ENCODE results near the gene AFF3.

Gene AFF3

GRCh38 chr2:99571533-99571932 is 570.9 kb downstream of the AFF3 start:
- Histone ChIP-seq H3K4me1 (ENCODE audit: control insufficient read depth, insufficient read depth, low read length) (peaks cover 25% of the 10 kb centered on the region), H3K4me3 (ENCODE audit: insufficient read depth, low read depth, low read length) (no peak overlapping the region), H3K27me3 (ENCODE audit: control insufficient read depth, insufficient read depth, low read length, poor library complexity, severe bottlenecking) (no peaks in the 10 kb centered on the region), H3K9me3 (ENCODE audit: control insufficient read depth, low read length) (no peaks in the 10 kb centered on the region), H3K36me3 (ENCODE audit: control insufficient read depth, insufficient read depth, low read length) (no peaks in the 10 kb centered on the region), H3K27ac (ENCODE audit: insufficient read depth, low read depth, low read length, poor library complexity, severe bottlenecking) (no peak overlapping the region)
- WGBS, 2 experiments, result 82 to 93% methylated on average over 4 of the region's 4 CpGs

GRCh38 chr2:99571021-99571420 is 571.4 kb downstream of the AFF3 start:
- Histone ChIP-seq H3K4me1 (ENCODE audit: control insufficient read depth, insufficient read depth, low read length) (peaks cover 26% of the 10 kb centered on the region), H3K36me3 (ENCODE audit: control insufficient read depth, insufficient read depth, low read length) (no peaks in the 10 kb centered on the region), H3K9me3 (ENCODE audit: control insufficient read depth, low read length) (no peaks in the 10 kb centered on the region), H3K27me3 (ENCODE audit: control insufficient read depth, insufficient read depth, low read length, poor library complexity, severe bottlenecking) (no peaks in the 10 kb centered on the region), H3K27ac (ENCODE audit: insufficient read depth, low read depth, low read length, poor library complexity, severe bottlenecking) (no peak overlapping the region), H3K4me3 (ENCODE audit: insufficient read depth, low read depth, low read length) (no peak overlapping the region)
- 91 to 93% methylated on average over 4 of the region's 4 CpGs for WGBS, 2 experiments

GRCh38 chr2:99569386-99569785 is 573.0 kb downstream of the AFF3 start:
- Histone ChIP-seq H3K9me3 (ENCODE audit: control insufficient read depth, low read length) (no peaks in the 10 kb centered on the region), H3K36me3 (ENCODE audit: control insufficient read depth, insufficient read depth, low read length) (no peaks in the 10 kb centered on the region), H3K4me1 (ENCODE audit: control insufficient read depth, insufficient read depth, low read length) (peaks cover 40% of the 10 kb centered on the region), H3K27me3 (ENCODE audit: control insufficient read depth, insufficient read depth, low read length, poor library complexity, severe bottlenecking) (no peaks in the 10 kb centered on the region), H3K27ac (ENCODE audit: insufficient read depth, low read depth, low read length, poor library complexity, severe bottlenecking) (no peak overlapping the region), H3K4me3 (ENCODE audit: insufficient read depth, low read depth, low read length) (no peak overlapping the region)
- 97 to 98% methylated on average over 5 of the region's 5 CpGs for WGBS, 2 experiments

- 65 to 66% methylated on average over 7 of the region's 7 CpGs for WGBS, 2 experiments
- H3K9me3 ChIP-seq (ENCODE audit: control insufficient read depth, low read length), result no peaks in the 10 kb centered on the region
- H3K36me3 ChIP-seq (ENCODE audit: control insufficient read depth, insufficient read depth, low read length), result no peaks in the 10 kb centered on the region
- H3K27me3 ChIP-seq (ENCODE audit: control insufficient read depth, insufficient read depth, low read length, poor library complexity, severe bottlenecking), result no peaks in the 10 kb centered on the region
- H3K27ac ChIP-seq (ENCODE audit: insufficient read depth, low read depth, low read length, poor library complexity, severe bottlenecking), result no peak overlapping the region
- H3K4me3 ChIP-seq (ENCODE audit: insufficient read depth, low read depth, low read length), result no peak overlapping the region
- peaks cover 20% of the 10 kb centered on the region for H3K4me1 ChIP-seq (ENCODE audit: control insufficient read depth, insufficient read depth, low read length)
Measured at GRCh38 chr2:99565227-99565626, 577.2 kb downstream of the AFF3 start.

DNA sequence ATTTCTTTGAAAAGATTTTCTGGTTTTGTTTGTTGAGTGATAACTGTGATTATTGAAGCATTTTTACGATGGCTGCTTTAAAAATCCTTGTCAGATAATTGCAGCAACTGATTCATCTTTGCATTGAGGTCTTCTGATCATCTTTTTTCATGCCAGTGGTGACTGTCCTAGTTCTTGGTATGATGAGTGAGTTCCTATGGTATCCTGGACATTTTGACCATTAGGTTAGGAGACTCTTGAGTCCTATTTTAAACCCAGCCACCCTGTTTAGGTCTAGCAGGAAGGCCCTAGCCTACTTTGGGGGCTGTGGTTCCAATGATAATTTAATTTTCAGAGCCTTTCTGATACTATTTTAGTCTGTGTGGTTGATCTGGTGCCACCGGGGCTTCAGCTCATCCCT is 579.9 kb downstream of the AFF3 start:
- Histone ChIP-seq H3K4me3 (ENCODE audit: insufficient read depth, low read depth, low read length) (no peak overlapping the region), H3K27me3 (ENCODE audit: control insufficient read depth, insufficient read depth, low read length, poor library complexity, severe bottlenecking) (no peaks in the 10 kb centered on the region), H3K9me3 (ENCODE audit: control insufficient read depth, low read length) (no peaks in the 10 kb centered on the region), H3K4me1 (ENCODE audit: control insufficient read depth, insufficient read depth, low read length) (peaks cover 20% of the 10 kb centered on the region), H3K36me3 (ENCODE audit: control insufficient read depth, insufficient read depth, low read length) (no peaks in the 10 kb centered on the region), H3K27ac (ENCODE audit: insufficient read depth, low read depth, low read length, poor library complexity, severe bottlenecking) (no peak overlapping the region)
- 94 to 97% methylated on average over 2 of the region's 2 CpGs for WGBS, 2 experiments

DNA sequence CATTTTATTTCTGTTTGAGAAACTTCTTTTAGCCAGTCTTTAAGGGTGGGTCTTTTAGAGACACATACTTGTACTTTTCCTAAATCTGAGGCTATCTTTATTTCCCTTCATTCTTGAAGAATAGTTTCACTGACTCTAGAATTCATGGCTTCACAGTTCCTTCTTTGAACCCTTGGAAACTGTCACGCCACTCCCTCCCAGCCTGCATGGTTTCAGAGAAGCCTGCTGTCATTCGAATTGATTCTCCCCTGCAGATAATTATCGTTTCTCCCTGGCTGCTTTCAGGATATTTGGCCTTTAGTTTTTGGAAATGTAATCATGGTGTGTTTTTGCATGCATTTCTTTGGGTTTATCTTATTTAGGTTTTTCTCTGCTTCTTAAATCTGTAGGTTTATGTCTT is 580.6 kb downstream of the AFF3 start:
- Histone ChIP-seq H3K27me3 (ENCODE audit: control insufficient read depth, insufficient read depth, low read length, poor library complexity, severe bottlenecking) (no peaks in the 10 kb centered on the region), H3K4me3 (ENCODE audit: insufficient read depth, low read depth, low read length) (no peak overlapping the region), H3K4me1 (ENCODE audit: control insufficient read depth, insufficient read depth, low read length) (peaks cover 20% of the 10 kb centered on the region), H3K9me3 (ENCODE audit: control insufficient read depth, low read length) (no peaks in the 10 kb centered on the region), H3K27ac (ENCODE audit: insufficient read depth, low read depth, low read length, poor library complexity, severe bottlenecking) (no peak overlapping the region), H3K36me3 (ENCODE audit: control insufficient read depth, insufficient read depth, low read length) (no peaks in the 10 kb centered on the region)
- 56 to 64% methylated on average over 3 of the region's 3 CpGs for WGBS, 2 experiments

GRCh38 chr2:99559075-99559662 is 583.2 kb downstream of the AFF3 start:
- WGBS, 2 experiments, result 2% methylated on average over 16 to 17 of the region's 17 CpGs
- H3K4me3 ChIP-seq (ENCODE audit: insufficient read depth, low read depth, low read length), result no peak overlapping the region
- no peaks in the 10 kb centered on the region for H3K27me3 ChIP-seq (ENCODE audit: control insufficient read depth, insufficient read depth, low read length, poor library complexity, severe bottlenecking)
- H3K4me1 ChIP-seq (ENCODE audit: control insufficient read depth, insufficient read depth, low read length), result peaks cover 5% of the 10 kb centered on the region
- H3K27ac ChIP-seq (ENCODE audit: insufficient read depth, low read depth, low read length, poor library complexity, severe bottlenecking), result no peak overlapping the region
- no peaks in the 10 kb centered on the region for H3K36me3 ChIP-seq (ENCODE audit: control insufficient read depth, insufficient read depth, low read length)
- H3K9me3 ChIP-seq (ENCODE audit: control insufficient read depth, low read length), result no peaks in the 10 kb centered on the region

- no peaks in the 10 kb centered on the region for H3K9me3 ChIP-seq (ENCODE audit: control insufficient read depth, low read length)
- WGBS, 2 experiments, result 78 to 81% methylated on average over 2 of the region's 2 CpGs
- no peak overlapping the region for H3K4me3 ChIP-seq (ENCODE audit: insufficient read depth, low read depth, low read length)
- H3K4me1 ChIP-seq (ENCODE audit: control insufficient read depth, insufficient read depth, low read length), result no peaks in the 10 kb centered on the region
- no peaks in the 10 kb centered on the region for H3K27me3 ChIP-seq (ENCODE audit: control insufficient read depth, insufficient read depth, low read length, poor library complexity, severe bottlenecking)
- no peaks in the 10 kb centered on the region for H3K36me3 ChIP-seq (ENCODE audit: control insufficient read depth, insufficient read depth, low read length)
- no peak overlapping the region for H3K27ac ChIP-seq (ENCODE audit: insufficient read depth, low read depth, low read length, poor library complexity, severe bottlenecking)
Measured at GRCh38 chr2:99555404-99555803, 587.0 kb downstream of the AFF3 start.

DNA sequence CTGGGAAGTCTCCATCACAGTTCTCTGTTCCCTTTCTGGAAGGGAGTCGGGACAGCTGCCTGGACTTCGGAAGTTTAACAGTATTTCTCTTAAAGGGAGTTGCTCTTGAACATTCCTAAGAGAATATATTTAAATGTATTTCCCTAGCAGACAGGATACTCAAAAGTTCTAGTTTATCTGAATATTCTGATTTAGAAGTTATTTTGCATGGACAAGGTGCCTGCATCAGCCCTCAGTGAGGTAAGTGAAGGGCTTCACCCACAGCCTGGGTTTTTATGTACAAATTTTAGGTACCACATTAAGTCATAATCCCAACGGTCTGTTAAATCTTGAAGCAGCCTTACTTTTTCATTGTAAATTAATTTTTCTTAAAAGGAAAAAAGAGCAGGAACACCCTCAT is 587.5 kb downstream of the AFF3 start:
- H3K27ac ChIP-seq (ENCODE audit: insufficient read depth, low read depth, low read length, poor library complexity, severe bottlenecking), result no peak overlapping the region
- H3K9me3 ChIP-seq (ENCODE audit: control insufficient read depth, low read length), result no peaks in the 10 kb centered on the region
- H3K27me3 ChIP-seq (ENCODE audit: control insufficient read depth, insufficient read depth, low read length, poor library complexity, severe bottlenecking), result no peaks in the 10 kb centered on the region
- 86 to 100% methylated on average over 2 to 3 of the region's 3 CpGs for WGBS, 2 experiments
- no peaks in the 10 kb centered on the region for H3K4me1 ChIP-seq (ENCODE audit: control insufficient read depth, insufficient read depth, low read length)
- no peak overlapping the region for H3K4me3 ChIP-seq (ENCODE audit: insufficient read depth, low read depth, low read length)
- H3K36me3 ChIP-seq (ENCODE audit: control insufficient read depth, insufficient read depth, low read length), result no peaks in the 10 kb centered on the region

- 83 to 85% methylated on average over 23 of the region's 23 CpGs for WGBS, 2 experiments
- no peaks in the 10 kb centered on the region for H3K9me3 ChIP-seq (ENCODE audit: control insufficient read depth, low read length)
Measured at GRCh38 chr2:99554238-99554637, 588.2 kb downstream of the AFF3 start.

DNA sequence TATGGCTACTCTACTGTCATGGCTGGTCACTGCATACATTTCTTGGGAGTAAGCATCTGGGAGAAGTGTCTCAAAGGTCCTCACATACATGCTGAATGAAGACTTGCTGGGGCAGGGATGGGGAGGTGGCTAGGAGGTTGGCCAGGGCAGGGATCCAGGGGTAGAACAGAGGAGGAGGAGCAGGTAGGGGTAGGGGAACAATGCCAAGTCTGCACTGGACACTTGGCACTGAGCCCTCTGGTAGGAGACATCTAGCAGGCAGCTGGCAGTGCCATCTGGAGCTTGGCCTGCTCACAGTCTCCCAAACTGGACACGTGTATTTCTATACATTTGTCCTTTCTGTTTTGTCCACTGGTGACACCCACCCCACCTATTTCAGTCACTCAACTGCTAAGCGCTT is 589.9 kb downstream of the AFF3 start:
- no peaks in the 10 kb centered on the region for H3K27me3 ChIP-seq (ENCODE audit: control insufficient read depth, insufficient read depth, low read length, poor library complexity, severe bottlenecking)
- no peak overlapping the region for H3K4me3 ChIP-seq (ENCODE audit: insufficient read depth, low read depth, low read length)
- H3K4me1 ChIP-seq (ENCODE audit: control insufficient read depth, insufficient read depth, low read length), result no peaks in the 10 kb centered on the region
- no peaks in the 10 kb centered on the region for H3K36me3 ChIP-seq (ENCODE audit: control insufficient read depth, insufficient read depth, low read length)
- no peak overlapping the region for H3K27ac ChIP-seq (ENCODE audit: insufficient read depth, low read depth, low read length, poor library complexity, severe bottlenecking)
- 84 to 91% methylated on average over 2 of the region's 2 CpGs for WGBS, 2 experiments
- H3K9me3 ChIP-seq (ENCODE audit: control insufficient read depth, low read length), result no peaks in the 10 kb centered on the region

More at GRCh38 chr2:99554238-99554637, 588.2 kb downstream of the AFF3 start:
- Histone ChIP-seq H3K27me3 (ENCODE audit: control insufficient read depth, insufficient read depth, low read length, poor library complexity, severe bottlenecking) (no peaks in the 10 kb centered on the region), H3K4me3 (ENCODE audit: insufficient read depth, low read depth, low read length) (no peak overlapping the region), H3K4me1 (ENCODE audit: control insufficient read depth, insufficient read depth, low read length) (no peaks in the 10 kb centered on the region), H3K36me3 (ENCODE audit: control insufficient read depth, insufficient read depth, low read length) (no peaks in the 10 kb centered on the region), H3K27ac (ENCODE audit: insufficient read depth, low read depth, low read length, poor library complexity, severe bottlenecking) (no peak overlapping the region)
